SK-N-SH treated with all-trans-retinoic acid at 6 μM for 48 hours (cell line): ENCODE measurements around the gene NTN3.

Source experiments
- BACH2 ChIP-seq: fragments of 250-450 bp; sonication (Bioruptor Pico); IDR thresholded peaks from 2 replicates; pipeline ENCODE4 v1.9.0; 2021; ENCODE audit warnings: mild to moderate bottlenecking, borderline replicate concordance
- CSDC2 ChIP-seq: fragments of 250-450 bp; sonication (Bioruptor Pico); IDR thresholded peaks from 2 replicates; pipeline ENCODE4 v1.5.0; 2020; ENCODE audit warnings: mild to moderate bottlenecking, moderate library complexity
- ESRRG ChIP-seq: fragments of 250-450 bp; sonication (Bioruptor Pico); IDR thresholded peaks from 2 replicates; pipeline ENCODE4 v1.6.1; 2021; ENCODE audit warnings: mild to moderate bottlenecking
- PPARA ChIP-seq: fragments of 250-450 bp; sonication (Bioruptor Pico); IDR thresholded peaks from 2 replicates; pipeline ENCODE4 v1.5.0; 2020; ENCODE audit warnings: mild to moderate bottlenecking, borderline replicate concordance
- TOX ChIP-seq: fragments of 250-450 bp; sonication (Bioruptor Pico); IDR thresholded peaks from 2 replicates; pipeline ENCODE4 v1.8.0; 2021; ENCODE audit warnings: mild to moderate bottlenecking, moderate library complexity, borderline replicate concordance
- ZFP30 ChIP-seq: fragments of 450-650 bp; formaldehyde crosslinking; IDR thresholded peaks from 2 replicates; pipeline ENCODE4 v1.5.0; 2022; ENCODE audit warnings: mild to moderate bottlenecking, moderate library complexity
- ZNF70 ChIP-seq: fragments of 450-650 bp; formaldehyde crosslinking; IDR thresholded peaks from 2 replicates; pipeline ENCODE4 v1.5.0; 2020; ENCODE audit warnings: mild to moderate bottlenecking, moderate library complexity
- ZNF8 ChIP-seq: fragments of 450-650 bp; formaldehyde crosslinking; IDR thresholded peaks from 2 replicates; pipeline ENCODE4 v1.5.0; 2020; ENCODE audit warnings: mild to moderate bottlenecking, moderate library complexity
- TF ChIP-seq, protein P1 (sequence below): fragments of 250-450 bp; sonication (Bioruptor Pico); IDR thresholded peaks from 2 replicates; pipeline ENCODE4 v1.5.1; 2021; ENCODE audit warnings: mild to moderate bottlenecking, moderate library complexity
- TF ChIP-seq, protein P2 (sequence below): fragments of 250-450 bp; sonication (Bioruptor Pico); IDR thresholded peaks from 2 replicates; pipeline ENCODE4 v1.8.0; 2020; ENCODE audit warnings: mild to moderate bottlenecking, moderate library complexity, borderline replicate concordance
- TF ChIP-seq, protein P3 (sequence below): fragments of 250-450 bp; sonication (Bioruptor Pico); IDR thresholded peaks from 2 replicates; pipeline ENCODE4 v1.5.1; 2020; ENCODE audit warnings: low read depth, mild to moderate bottlenecking, moderate library complexity

DNA sequence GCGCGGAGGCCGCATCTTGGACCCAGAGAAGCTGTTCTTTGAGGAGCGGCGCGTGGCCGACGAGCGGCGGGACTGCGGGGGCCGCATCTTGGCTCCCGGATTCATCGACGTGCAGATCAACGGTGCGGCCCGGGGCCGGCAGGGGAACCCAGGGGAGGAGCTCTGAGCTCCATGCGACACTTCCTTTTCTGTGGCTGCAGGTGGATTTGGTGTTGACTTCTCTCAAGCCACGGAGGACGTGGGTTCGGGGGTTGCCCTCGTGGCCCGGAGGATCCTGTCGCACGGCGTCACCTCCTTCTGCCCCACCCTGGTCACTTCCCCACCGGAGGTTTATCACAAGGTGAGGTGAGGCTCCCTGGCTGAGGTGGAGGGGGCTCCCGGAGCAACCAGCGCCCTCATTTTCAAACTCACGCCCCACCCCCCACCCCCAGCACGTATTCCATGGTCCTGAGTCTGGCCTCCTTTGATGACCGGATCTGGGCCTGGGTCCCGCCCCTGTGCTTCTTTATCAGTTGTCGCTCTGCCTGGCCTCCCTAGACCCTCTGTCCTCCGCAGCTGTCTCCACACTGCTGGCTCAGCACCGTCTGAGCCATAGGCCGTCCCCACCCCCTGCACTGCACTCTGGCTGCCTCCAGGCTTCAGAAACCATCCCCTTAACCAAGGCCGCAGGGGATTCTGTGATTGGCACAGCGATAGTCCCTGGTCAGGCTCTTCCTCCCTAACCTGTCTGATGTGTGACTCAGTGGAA is 49.9 kb downstream of the NTN3 start:
- TF ChIP-seq BACH2 (no peak), ZFP30 (CRISPR knock-in tag) (no peak), ZNF8 (no peak), ESRRG (CRISPR knock-in tag) (no peak), CSDC2 (CRISPR knock-in tag) (no peak), TOX (no peak), ZNF70 (CRISPR knock-in tag) (no peak), PPARA (CRISPR knock-in tag) (no peak)
- TF ChIP-seq, protein P1, sequence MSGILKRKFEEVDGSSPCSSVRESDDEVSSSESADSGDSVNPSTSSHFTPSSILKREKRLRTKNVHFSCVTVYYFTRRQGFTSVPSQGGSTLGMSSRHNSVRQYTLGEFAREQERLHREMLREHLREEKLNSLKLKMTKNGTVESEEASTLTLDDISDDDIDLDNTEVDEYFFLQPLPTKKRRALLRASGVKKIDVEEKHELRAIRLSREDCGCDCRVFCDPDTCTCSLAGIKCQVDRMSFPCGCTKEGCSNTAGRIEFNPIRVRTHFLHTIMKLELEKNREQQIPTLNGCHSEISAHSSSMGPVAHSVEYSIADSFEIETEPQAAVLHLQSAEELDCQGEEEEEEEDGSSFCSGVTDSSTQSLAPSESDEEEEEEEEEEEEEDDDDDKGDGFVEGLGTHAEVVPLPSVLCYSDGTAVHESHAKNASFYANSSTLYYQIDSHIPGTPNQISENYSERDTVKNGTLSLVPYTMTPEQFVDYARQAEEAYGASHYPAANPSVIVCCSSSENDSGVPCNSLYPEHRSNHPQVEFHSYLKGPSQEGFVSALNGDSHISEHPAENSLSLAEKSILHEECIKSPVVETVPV (CRISPR knock-in tag): no peak
- TF ChIP-seq, protein P2, sequence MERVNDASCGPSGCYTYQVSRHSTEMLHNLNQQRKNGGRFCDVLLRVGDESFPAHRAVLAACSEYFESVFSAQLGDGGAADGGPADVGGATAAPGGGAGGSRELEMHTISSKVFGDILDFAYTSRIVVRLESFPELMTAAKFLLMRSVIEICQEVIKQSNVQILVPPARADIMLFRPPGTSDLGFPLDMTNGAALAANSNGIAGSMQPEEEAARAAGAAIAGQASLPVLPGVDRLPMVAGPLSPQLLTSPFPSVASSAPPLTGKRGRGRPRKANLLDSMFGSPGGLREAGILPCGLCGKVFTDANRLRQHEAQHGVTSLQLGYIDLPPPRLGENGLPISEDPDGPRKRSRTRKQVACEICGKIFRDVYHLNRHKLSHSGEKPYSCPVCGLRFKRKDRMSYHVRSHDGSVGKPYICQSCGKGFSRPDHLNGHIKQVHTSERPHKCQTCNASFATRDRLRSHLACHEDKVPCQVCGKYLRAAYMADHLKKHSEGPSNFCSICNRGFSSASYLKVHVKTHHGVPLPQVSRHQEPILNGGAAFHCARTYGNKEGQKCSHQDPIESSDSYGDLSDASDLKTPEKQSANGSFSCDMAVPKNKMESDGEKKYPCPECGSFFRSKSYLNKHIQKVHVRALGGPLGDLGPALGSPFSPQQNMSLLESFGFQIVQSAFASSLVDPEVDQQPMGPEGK (CRISPR knock-in tag): no peak
- TF ChIP-seq, protein P3, sequence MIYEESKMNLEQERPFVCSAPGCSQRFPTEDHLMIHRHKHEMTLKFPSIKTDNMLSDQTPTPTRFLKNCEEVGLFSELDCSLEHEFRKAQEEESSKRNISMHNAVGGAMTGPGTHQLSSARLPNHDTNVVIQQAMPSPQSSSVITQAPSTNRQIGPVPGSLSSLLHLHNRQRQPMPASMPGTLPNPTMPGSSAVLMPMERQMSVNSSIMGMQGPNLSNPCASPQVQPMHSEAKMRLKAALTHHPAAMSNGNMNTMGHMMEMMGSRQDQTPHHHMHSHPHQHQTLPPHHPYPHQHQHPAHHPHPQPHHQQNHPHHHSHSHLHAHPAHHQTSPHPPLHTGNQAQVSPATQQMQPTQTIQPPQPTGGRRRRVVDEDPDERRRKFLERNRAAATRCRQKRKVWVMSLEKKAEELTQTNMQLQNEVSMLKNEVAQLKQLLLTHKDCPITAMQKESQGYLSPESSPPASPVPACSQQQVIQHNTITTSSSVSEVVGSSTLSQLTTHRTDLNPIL (CRISPR knock-in tag): no peak
